Heart left ventricle (tissue), 16 donors: Measurements from ENCODE around the gene ZER1. TPM values are rescaled to one million over a fixed set of nuclear protein-coding genes. Genes with fewer than 3 reads are reported as not detected.

ENCODE experiments used
- ATAC-seq, 4 donors: fragments of 200-7000 bp; cut with Tn5 transposase; one replicate each; pipeline ENCODE4 v1.9.1; 2020 to 2022; ENCODE audit warnings: moderate library complexity in 4 of 4, mild to moderate bottlenecking in 3 of 4, moderate number of reproducible peaks in 1 of 4
- DNase-seq, 5 donors: peaks; one replicate each; pipeline ENCODE4 v3.0.0-alpha.2; 2020
- H3K27ac ChIP-seq, 12 donors: fragments of 200-600 bp; sonication (generic) in 4 of 12; one replicate each; pipeline versions ENCODE4 v1.5.0 to v1.8.0; 2016 to 2022; ENCODE audit warnings: mild to moderate bottlenecking in 2 of 12
- H3K27me3 ChIP-seq, 9 donors: fragments of 200-600 bp; sonication (generic) in 2 of 9; one replicate each; pipeline versions ENCODE4 v1.5.1 to v1.8.0; 2016 to 2022; ENCODE audit warnings: mild to moderate bottlenecking in 3 of 9
- H3K36me3 ChIP-seq, 9 donors: fragments of 200-600 bp; sonication (generic) in 2 of 9; one replicate each; pipeline versions ENCODE4 v1.5.0 to v1.8.0; 2018 to 2022; ENCODE audit warnings: mild to moderate bottlenecking in 2 of 9
- H3K4me1 ChIP-seq, 12 donors: fragments of 200-600 bp; sonication (generic) in 4 of 12; one replicate each; pipeline versions ENCODE4 v1.5.0 to v1.8.0; 2016 to 2022; ENCODE audit warnings: mild to moderate bottlenecking in 3 of 12
- H3K4me3 ChIP-seq, 12 donors: fragments of 200-600 bp; sonication (generic) in 4 of 12; one replicate each; pipeline versions ENCODE4 v1.5.0 to v1.8.0; 2017 to 2022; ENCODE audit warnings: mild to moderate bottlenecking in 9 of 12, moderate library complexity in 4 of 12
- H3K9me3 ChIP-seq, 12 donors: fragments of 200-600 bp; sonication (generic) in 4 of 12; one replicate each; pipeline versions ENCODE4 v1.5.0 to v1.8.0; 2016 to 2022; ENCODE audit warnings: mild to moderate bottlenecking in 1 of 12
- POLR2A ChIP-seq, 2 donors: fragments of 450-650 bp; IDR thresholded peaks; one replicate each; pipeline ENCODE4 v1.6.1; 2017; ENCODE audit warnings: antibody characterized with exemption in 2 of 2, mild to moderate bottlenecking in 2 of 2, moderate library complexity in 2 of 2
- WGBS, 4 donors: extraction: QIAGEN DNeasy Blood & Tissue Kit in 2 of 4; methylation state at CpG; one replicate each; pipeline versions ENCODE4 v1.1.5 to v1.1.7; 2013 to 2018; 5-methylcytosine and 5-hydroxymethylcytosine counted together
- intact Hi-C, 10 donors: fragments of 100-400 bp; cut with DNase I; formaldehyde crosslinking; loops; one replicate each; pipeline versions ENCODE4 v1.11.1 to v1.14.2; 2022
- polyA plus RNA-seq, 2 donors: library from polyadenylated mRNA; stranded (reverse); fragments of 200-250 nt; gene quantifications; one replicate each; pipeline ENCODE4 v1.2.3, GENCODE V29; 2013
- total RNA-seq, 9 donors: library from RNA; depleted of rRNA in 2 of 9; stranded (reverse); fragments of >200 nt in 2 of 9; fragmentation: NEBNext Ultra II Directional in 3 of 9; extraction: Animal tissue kit (Norgen Biotek cat#: 25700) in 3 of 9; gene quantifications; one replicate each; pipeline versions ENCODE4 v1.1.0 to v1.2.4, GENCODE V29; 2016 to 2023
- TF ChIP-seq, protein P1 (sequence below), 12 donors: fragments of 200-600 bp; sonication (generic) in 4 of 12; IDR thresholded peaks; one replicate each; pipeline versions ENCODE4 v1.5.0 to v1.8.0; 2018 to 2022; ENCODE audit warnings: antibody characterized with exemption in 12 of 12, mild to moderate bottlenecking in 5 of 12
- donor health status: ischemic (EF 13 %, LVEDD 7.1; RV severe dilation, severe dysfunction).
- donor health status: healthy with polysubstance abuse.
- donor health status: DM: no; HTN: yes; CAD: no.
- donor health status: DM: no; HTN: no; CAD: no.
- donor health status: ischemic (EF 25% LVEDD 6.9; RV normal size, moderate dysfunction).
- donor health status: ischemic (EF 25% LVEDD 5.7; RV mildly dilated, moderate dysfunction).
- donor health status: healthy.
- donor health status: DM: yes; HTN: yes; CAD: no.
- donor health status: ischemic (EF 35%, LVEDD 5.7; RV mildly dilated, moderate dysfunction).
- donor health status: nonischemic (EF 11% LVEDD 7.7; RV severe dilation, severe dysfunction).
- donor health status: DM: yes; HTN: yes; CAD: no.
- donor health status: PGD.
- donor health status: ischemic (EF 29% LVEDD 5.4; RV normal size, mild dysfunction).
- donor health status: nonischemic (EF 23%, LVEDD 6.1; RV moderate dilation, normal function).

Gene ZER1
- total and polyA plus RNA-seq, 11 donors = 32.4 to 163 (median 59.6) TPM

DNA sequence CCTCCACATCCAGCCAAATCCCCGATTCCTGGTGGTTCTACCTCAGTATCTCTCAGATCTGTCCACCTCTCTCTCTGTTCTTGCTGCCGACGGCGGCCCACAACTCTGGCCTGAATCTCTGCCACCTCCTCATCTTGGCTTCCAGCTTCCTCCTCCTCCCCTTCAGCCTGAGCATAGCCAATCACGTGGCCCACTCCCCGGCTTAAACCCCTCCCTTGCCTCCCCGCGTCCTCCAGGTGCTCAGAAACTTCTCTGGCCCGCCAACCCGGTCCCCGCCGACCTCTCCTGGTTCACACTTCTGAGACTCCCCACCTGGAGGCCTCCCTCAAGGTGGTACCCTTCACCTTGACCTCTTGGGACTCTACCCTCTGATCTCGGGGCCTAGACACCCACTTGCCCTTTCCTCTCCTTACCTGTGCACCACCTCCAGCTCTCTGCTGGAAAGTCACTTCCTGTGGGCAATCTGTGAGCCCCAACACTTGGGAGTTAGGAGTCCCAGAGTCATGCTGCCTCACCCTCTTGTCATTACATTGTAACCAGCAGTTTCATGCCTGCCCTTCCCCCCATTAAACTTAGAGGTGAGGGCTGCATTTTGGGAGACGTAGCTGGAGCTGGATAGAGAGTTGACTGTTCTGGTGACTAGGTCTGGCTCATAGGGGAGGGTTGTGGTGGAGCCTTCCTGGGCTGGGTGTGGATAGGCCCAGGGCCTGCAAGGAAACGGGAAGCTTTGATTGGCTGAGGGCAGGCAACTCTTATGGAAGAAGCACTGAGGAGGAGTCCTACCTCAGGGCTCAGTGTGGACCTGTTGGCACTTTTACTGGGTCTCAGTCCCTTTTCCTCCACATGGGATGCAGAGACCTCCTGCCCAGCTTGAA lies 87.2 kb downstream of the ZER1 start:
- no peaks in the 10 kb centered on the region for H3K36me3 ChIP-seq
- TF ChIP-seq, protein P1, sequence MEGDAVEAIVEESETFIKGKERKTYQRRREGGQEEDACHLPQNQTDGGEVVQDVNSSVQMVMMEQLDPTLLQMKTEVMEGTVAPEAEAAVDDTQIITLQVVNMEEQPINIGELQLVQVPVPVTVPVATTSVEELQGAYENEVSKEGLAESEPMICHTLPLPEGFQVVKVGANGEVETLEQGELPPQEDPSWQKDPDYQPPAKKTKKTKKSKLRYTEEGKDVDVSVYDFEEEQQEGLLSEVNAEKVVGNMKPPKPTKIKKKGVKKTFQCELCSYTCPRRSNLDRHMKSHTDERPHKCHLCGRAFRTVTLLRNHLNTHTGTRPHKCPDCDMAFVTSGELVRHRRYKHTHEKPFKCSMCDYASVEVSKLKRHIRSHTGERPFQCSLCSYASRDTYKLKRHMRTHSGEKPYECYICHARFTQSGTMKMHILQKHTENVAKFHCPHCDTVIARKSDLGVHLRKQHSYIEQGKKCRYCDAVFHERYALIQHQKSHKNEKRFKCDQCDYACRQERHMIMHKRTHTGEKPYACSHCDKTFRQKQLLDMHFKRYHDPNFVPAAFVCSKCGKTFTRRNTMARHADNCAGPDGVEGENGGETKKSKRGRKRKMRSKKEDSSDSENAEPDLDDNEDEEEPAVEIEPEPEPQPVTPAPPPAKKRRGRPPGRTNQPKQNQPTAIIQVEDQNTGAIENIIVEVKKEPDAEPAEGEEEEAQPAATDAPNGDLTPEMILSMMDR (IDR thresholded peaks at IDR 0.05) = no peak
- peak in 1 of 2 donors; percentile 49 for TF ChIP-seq POLR2A (IDR thresholded peaks at IDR 0.05)
- 10 to 17% (median 16%) methylated on average over 15 of the region's 15 CpGs for WGBS, 4 donors
- H3K4me3 ChIP-seq = peak overlapping the region; percentile 17 to 70 (median 58)
- no peaks in the 10 kb centered on the region for H3K27me3 ChIP-seq
- H3K4me1 ChIP-seq = peaks cover 0 to 45% (median 19%) of the 10 kb centered on the region in 12 donors
- DNase-seq (peak; percentile 77 to 83 (median 79)), ATAC-seq (peak; percentile 47 to 74 (median 53))
- no peaks in the 10 kb centered on the region for H3K9me3 ChIP-seq
- intact Hi-C loops = loop anchor here in 4 of 10 donors (2.0 to 10.0 kb wide), 3 partner anchors 28 to 50 kb away; partner anchors contain the start of gene DYNC2I2 (in 1 of the 4)
- H3K27ac ChIP-seq = peak overlapping the region in 11 of 12 donors; percentile 52 to 92 (median 70)

DNA sequence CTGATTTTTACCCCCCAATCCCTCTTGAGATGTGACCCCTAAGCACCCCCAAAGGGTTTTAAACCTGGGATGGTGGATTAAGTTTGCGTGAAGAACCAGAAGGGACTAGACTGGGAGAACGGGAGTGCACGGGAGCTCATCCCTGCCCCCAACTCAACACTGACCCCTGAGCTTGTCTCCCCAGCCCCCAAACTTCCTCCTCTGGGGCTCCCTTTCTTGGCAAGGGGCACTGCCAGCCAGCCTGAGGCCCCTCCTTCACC lies 87.7 kb downstream of the ZER1 start:
- H3K36me3 ChIP-seq = no peaks in the 10 kb centered on the region
- DNase-seq (no peak), ATAC-seq (peak in 2 of 4 donors; percentile 4 to 14)
- peak overlapping the region; percentile 17 to 70 (median 58) for H3K4me3 ChIP-seq
- H3K27me3 ChIP-seq = no peaks in the 10 kb centered on the region
- peak overlapping the region; percentile 18 to 92 (median 68) for H3K27ac ChIP-seq
- no peak for TF ChIP-seq POLR2A (IDR thresholded peaks at IDR 0.05)
- TF ChIP-seq, protein P1 (IDR thresholded peaks at IDR 0.05) = no peak
- intact Hi-C loops = loop anchor here in 2 of 10 donors (2.0 to 10.0 kb wide), 2 partner anchors 27 to 49 kb away; partner anchors contain the start of gene DYNC2I2 (in 1 of the 2)
- H3K9me3 ChIP-seq = no peaks in the 10 kb centered on the region
- peaks cover 0 to 45% (median 19%) of the 10 kb centered on the region in 12 donors for H3K4me1 ChIP-seq
- WGBS, 4 donors = 0 to 5% (median 0%) methylated on average over 3 of the region's 3 CpGs

DNA sequence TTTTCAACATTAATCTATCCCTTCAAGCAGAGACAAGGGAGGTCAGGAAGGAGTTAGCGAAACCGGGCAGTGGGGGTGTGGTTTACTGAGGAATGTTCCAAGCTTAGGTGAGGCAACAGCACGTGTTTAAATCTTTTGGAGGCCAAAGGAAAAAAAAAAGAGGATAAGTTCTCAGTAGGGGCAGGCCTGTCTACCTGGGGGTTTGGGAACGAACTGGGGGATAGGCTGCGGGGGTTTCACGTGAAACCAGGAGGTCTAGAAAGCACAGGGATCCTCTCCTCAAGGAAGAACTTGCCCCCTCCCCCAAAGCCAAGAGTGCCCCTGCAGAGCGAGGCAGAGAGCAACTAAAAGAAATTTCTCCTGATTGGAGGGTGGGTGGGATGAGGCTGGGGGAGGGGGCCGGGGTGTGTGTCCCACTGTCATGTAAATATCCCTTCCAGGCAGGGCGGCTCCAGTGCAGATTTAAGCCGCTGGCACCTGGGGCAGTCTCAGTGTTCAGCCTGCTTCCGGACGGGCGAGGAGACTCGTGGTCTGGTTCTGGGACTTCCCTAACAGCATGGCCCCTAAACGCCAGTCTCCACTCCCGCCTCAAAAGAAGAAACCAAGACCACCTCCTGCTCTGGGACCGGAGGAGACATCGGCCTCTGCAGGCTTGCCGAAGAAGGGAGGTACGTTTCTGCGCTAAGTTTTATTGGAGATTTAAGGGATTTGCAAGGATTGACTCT lies 88.2 kb downstream of the ZER1 start:
- H3K27me3 ChIP-seq = no peaks in the 10 kb centered on the region
- DNase-seq (peak; percentile 33 to 72 (median 48)), ATAC-seq (peak; percentile 16 to 62 (median 51))
- peak overlapping the region; percentile 17 to 70 (median 58) for H3K4me3 ChIP-seq
- no peaks in the 10 kb centered on the region for H3K36me3 ChIP-seq
- H3K27ac ChIP-seq = peak overlapping the region in 11 of 12 donors; percentile 18 to 92 (median 67)
- TF ChIP-seq, protein P1 (IDR thresholded peaks at IDR 0.05) = no peak
- no peak for TF ChIP-seq POLR2A (IDR thresholded peaks at IDR 0.05)
- peaks cover 0 to 44% (median 19%) of the 10 kb centered on the region in 12 donors for H3K4me1 ChIP-seq
- intact Hi-C loops = loop anchor here in 2 of 10 donors (2.0 to 10.0 kb wide), 2 partner anchors 27 to 49 kb away; partner anchors contain the start of gene DYNC2I2 (in 1 of the 2)
- WGBS, 4 donors = 10 to 15% (median 12%) methylated on average over 19 to 21 of the region's 21 CpGs
- no peaks in the 10 kb centered on the region for H3K9me3 ChIP-seq

Other genes starting within 250 kb of the ZER1 start
- 100 to 1,000 TPM; 218 to 472 (median 285) TPM for gene SPTAN1, start 219.3 kb downstream of the ZER1 start, total RNA-seq
- 100 to 1,000 TPM; 104 to 161 TPM for gene SPTAN1, start 219.3 kb downstream of the ZER1 start, polyA plus RNA-seq
- 10 to 100 TPM; 20.5 to 50.2 (median 27.0) TPM for gene DYNC2I2, start 115.1 kb downstream of the ZER1 start, total RNA-seq
- 10 to 100 TPM; 56.6 to 65.7 TPM for gene DYNC2I2, start 115.1 kb downstream of the ZER1 start, polyA plus RNA-seq
- 100 to 1,000 TPM in 8 of 9 donors, 10 to 100 TPM in 1; 96.8 to 240 (median 211) TPM for gene SET, start 82.7 kb downstream of the ZER1 start, total RNA-seq
- 100 to 1,000 TPM in 1 of 2 donors, 10 to 100 TPM in 1; 67.6 to 199 TPM for gene SET, start 82.7 kb downstream of the ZER1 start, polyA plus RNA-seq
- gene PKN3, start 69.4 kb downstream of the ZER1 start, total RNA-seq = 10 to 100 TPM in 1 of 9 donors, 1 to 10 TPM in 8; 3.7 to 16.1 (median 5.9) TPM
- 10 to 100 TPM in 1 of 2 donors, 1 to 10 TPM in 1; 7.3 to 10.5 TPM for gene PKN3, start 69.4 kb downstream of the ZER1 start, polyA plus RNA-seq
- gene ZDHHC12, start 47.8 kb downstream of the ZER1 start, total RNA-seq = 10 to 100 TPM in 5 of 9 donors, 1 to 10 TPM in 4; 5.1 to 26.0 (median 10.5) TPM
- 10 to 100 TPM; 10.9 to 29.8 TPM for gene ZDHHC12, start 47.8 kb downstream of the ZER1 start, polyA plus RNA-seq
- gene TBC1D13, start 15.3 kb upstream of the ZER1 start, total RNA-seq = 10 to 100 TPM; 12.1 to 27.3 (median 18.4) TPM
- gene TBC1D13, start 15.3 kb upstream of the ZER1 start, polyA plus RNA-seq = 10 to 100 TPM in 1 of 2 donors, 1 to 10 TPM in 1; 9.6 to 20.9 TPM
- gene ENDOG, start 46.6 kb upstream of the ZER1 start, total RNA-seq = 10 to 100 TPM; 34.8 to 99.9 (median 57.6) TPM
- 100 to 1,000 TPM in 1 of 2 donors, 10 to 100 TPM in 1; 38.4 to 105 TPM for gene ENDOG, start 46.6 kb upstream of the ZER1 start, polyA plus RNA-seq
- 10 to 100 TPM in 7 of 9 donors, 1 to 10 TPM in 2; 6.1 to 24.7 (median 15.1) TPM for gene SPOUT1, start 57.9 kb upstream of the ZER1 start, total RNA-seq
- 10 to 100 TPM; 14.2 to 20.2 TPM for gene SPOUT1, start 57.9 kb upstream of the ZER1 start, polyA plus RNA-seq
- 10 to 100 TPM in 7 of 9 donors, 1 to 10 TPM in 2; 9.5 to 16.7 (median 13.4) TPM for gene KYAT1, start 110.0 kb upstream of the ZER1 start, total RNA-seq
- gene KYAT1, start 110.0 kb upstream of the ZER1 start, polyA plus RNA-seq = 10 to 100 TPM; 11.5 to 12.6 TPM
- gene LRRC8A, start 110.2 kb upstream of the ZER1 start, total RNA-seq = 10 to 100 TPM; 16.2 to 76.4 (median 28.8) TPM
- gene LRRC8A, start 110.2 kb upstream of the ZER1 start, polyA plus RNA-seq = 10 to 100 TPM; 15.8 to 62.3 TPM
- 10 to 100 TPM; 14.0 to 49.0 (median 27.3) TPM for gene PHYHD1, start 149.1 kb upstream of the ZER1 start, total RNA-seq
- 10 to 100 TPM; 24.2 to 41.5 TPM for gene PHYHD1, start 149.1 kb upstream of the ZER1 start, polyA plus RNA-seq
- gene DOLK, start 175.7 kb upstream of the ZER1 start, total RNA-seq = 10 to 100 TPM in 6 of 9 donors, 1 to 10 TPM in 3; 8.2 to 14.8 (median 10.6) TPM
- gene DOLK, start 175.7 kb upstream of the ZER1 start, polyA plus RNA-seq = 10 to 100 TPM in 1 of 2 donors, 1 to 10 TPM in 1; 7.8 to 15.6 TPM
- gene NUP188, start 175.8 kb upstream of the ZER1 start, total RNA-seq = 10 to 100 TPM; 15.1 to 30.4 (median 22.6) TPM
- 10 to 100 TPM; 10.6 to 35.1 TPM for gene NUP188, start 175.8 kb upstream of the ZER1 start, polyA plus RNA-seq